Spleen (tissue), 11 donors: ENCODE data around the gene CMIP. TPM values are rescaled to one million over a fixed set of nuclear protein-coding genes. Genes with fewer than 3 reads are reported as not detected.
A peak's percentile ranks its signal among the peaks of the same experiment; 100 is the strongest.

Experiments used
- DNase-seq: peaks from one replicate; pipeline ENCODE4 v3.0.0-alpha.2; 2020
- H3K27ac ChIP-seq, 8 donors: fragments of 200-600 bp; sonication (generic) in 7 of 8; 1 replicate in 4 of 8; 2 replicates in 4 of 8; pipeline versions ENCODE4 v1.5.0 to v1.8.0; 2016 to 2021; ENCODE audit warnings: inconsistent platforms in 4 of 8, mild to moderate bottlenecking in 4 of 8, moderate library complexity in 1 of 8
- H3K27me3 ChIP-seq, 7 donors: fragments of 200-600 bp; sonication (generic) in 6 of 7; replicated peaks in 1 of 7; 1 replicate in 4 of 7; 2 replicates in 3 of 7; pipeline versions ENCODE4 v1.5.0 to v1.8.0; 2016 to 2021; ENCODE audit warnings: inconsistent platforms in 3 of 7, mild to moderate bottlenecking in 1 of 7
- H3K36me3 ChIP-seq, 6 donors: fragments of 200-600 bp; sonication (generic) in 5 of 6; 1 replicate in 4 of 6; 2 replicates in 2 of 6; pipeline versions ENCODE4 v1.5.0 to v1.8.0; 2016 to 2021; ENCODE audit warnings: inconsistent platforms in 2 of 6
- H3K4me1 ChIP-seq, 6 donors: fragments of 200-600 bp; sonication (generic) in 5 of 6; 1 replicate in 3 of 6; 2 replicates in 3 of 6; pipeline versions ENCODE4 v1.5.0 to v1.8.0; 2016 to 2021; ENCODE audit warnings: inconsistent platforms in 3 of 6
- H3K4me3 ChIP-seq, 8 donors: fragments of 200-600 bp; sonication (generic) in 7 of 8; 1 replicate in 4 of 8; 2 replicates in 4 of 8; pipeline versions ENCODE4 v1.5.0 to v1.8.0; 2016 to 2021; ENCODE audit warnings: inconsistent platforms in 4 of 8, mild to moderate bottlenecking in 4 of 8, moderate library complexity in 2 of 8
- H3K9me3 ChIP-seq, 8 donors: fragments of 200-600 bp; sonication (generic) in 7 of 8; 1 replicate in 4 of 8; 2 replicates in 4 of 8; pipeline versions ENCODE4 v1.5.0 to v1.8.0; 2016 to 2021; ENCODE audit warnings: inconsistent platforms in 4 of 8
- POLR2A ChIP-seq, 3 donors: fragments of 450-650 bp; IDR thresholded peaks; one replicate each; pipeline ENCODE4 v1.5.1; 2017; ENCODE audit warnings: antibody characterized with exemption in 3 of 3, mild to moderate bottlenecking in 1 of 3
- POLR2AphosphoS5 ChIP-seq, 3 donors: sonication (generic); formaldehyde crosslinking; IDR thresholded peaks; one replicate each; pipeline ENCODE4 v1.5.1; 2017; ENCODE audit warnings: antibody characterized with exemption in 3 of 3
- WGBS, 5 donors: extraction: QIAGEN DNeasy Blood & Tissue Kit in 3 of 5; methylation state at CpG; one replicate each; pipeline versions ENCODE4 v1.1.5 to v1.1.7; 2013 to 2018; 5-methylcytosine and 5-hydroxymethylcytosine counted together
- intact Hi-C: fragments of 100-400 bp; cut with DNase I; formaldehyde crosslinking; loops from one replicate; pipeline ENCODE4 v1.15.0; 2023; ENCODE audit warnings: low total_unique reads
- polyA plus RNA-seq, 3 donors: library from polyadenylated mRNA; stranded (reverse); fragments of 200-250 nt; gene quantifications; one replicate each; pipeline ENCODE4 v1.2.1, GENCODE V29; 2013
- total RNA-seq, 7 donors: library from RNA; depleted of rRNA in 3 of 7; stranded (reverse); fragments of >200 nt in 3 of 7; fragmentation: NEBNext Ultra II Directional in 4 of 7; extraction: Animal tissue kit (Norgen Biotek cat#: 25700) in 4 of 7; gene quantifications; one replicate each; pipeline versions ENCODE4 v1.1.0 to v1.2.1, GENCODE V29; 2016 to 2021
- TF ChIP-seq, protein P1 (sequence below), 11 experiments: fragments of 200-600 bp in 7 of 11; fragments of 450-650 bp in 4 of 11; sonication (generic) in 4 of 11; IDR thresholded peaks in 8 of 11; conservative IDR thresholded peaks in 3 of 11; 1 replicate in 7 of 11; 2 replicates in 4 of 11; pipeline versions ENCODE4 v1.4.0 to v1.8.0; 2016 to 2021; ENCODE audit warnings: antibody characterized with exemption in 11 of 11, inconsistent platforms in 4 of 11, mild to moderate bottlenecking in 1 of 11
- donor health status: healthy with polysubstance abuse.
- donor health status: DM: no; HTN: no; CAD: no; lungs with moderate emphysema.
- donor health status: DM: no; HTN: no; CAD: no.
- donor health status: Bipolar disorder and iron deficiency.
- donor health status: healthy.
- donor health status: DM: no; HTN: no; CAD: no.
- donor health status: DM: yes; HTN: yes; CAD: no.

CMIP gene
- total and polyA plus RNA-seq, 10 donors = 6.0 to 107 (median 63.6) TPM

GRCh38 chr16:81510016-81510415 is 65.4 kb downstream of the CMIP start:
- Histone ChIP-seq H3K27me3 (no peaks in the 10 kb centered on the region), H3K36me3 (peaks cover 0 to 7% (median 0%) of the 10 kb centered on the region in 6 donors), H3K4me3 (no peak overlapping the region), H3K27ac (no peak overlapping the region), H3K9me3 (no peaks in the 10 kb centered on the region), H3K4me1 (peaks cover 16 to 85% (median 63%) of the 10 kb centered on the region in 6 donors)
- TF ChIP-seq POLR2AphosphoS5 (IDR thresholded peaks at IDR 0.05) = no peak
- TF ChIP-seq POLR2A (IDR thresholded peaks at IDR 0.05) = no peak
- TF ChIP-seq, protein P1, sequence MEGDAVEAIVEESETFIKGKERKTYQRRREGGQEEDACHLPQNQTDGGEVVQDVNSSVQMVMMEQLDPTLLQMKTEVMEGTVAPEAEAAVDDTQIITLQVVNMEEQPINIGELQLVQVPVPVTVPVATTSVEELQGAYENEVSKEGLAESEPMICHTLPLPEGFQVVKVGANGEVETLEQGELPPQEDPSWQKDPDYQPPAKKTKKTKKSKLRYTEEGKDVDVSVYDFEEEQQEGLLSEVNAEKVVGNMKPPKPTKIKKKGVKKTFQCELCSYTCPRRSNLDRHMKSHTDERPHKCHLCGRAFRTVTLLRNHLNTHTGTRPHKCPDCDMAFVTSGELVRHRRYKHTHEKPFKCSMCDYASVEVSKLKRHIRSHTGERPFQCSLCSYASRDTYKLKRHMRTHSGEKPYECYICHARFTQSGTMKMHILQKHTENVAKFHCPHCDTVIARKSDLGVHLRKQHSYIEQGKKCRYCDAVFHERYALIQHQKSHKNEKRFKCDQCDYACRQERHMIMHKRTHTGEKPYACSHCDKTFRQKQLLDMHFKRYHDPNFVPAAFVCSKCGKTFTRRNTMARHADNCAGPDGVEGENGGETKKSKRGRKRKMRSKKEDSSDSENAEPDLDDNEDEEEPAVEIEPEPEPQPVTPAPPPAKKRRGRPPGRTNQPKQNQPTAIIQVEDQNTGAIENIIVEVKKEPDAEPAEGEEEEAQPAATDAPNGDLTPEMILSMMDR (IDR thresholded peaks at IDR 0.05 in 8 of 11, conservative IDR thresholded peaks at IDR 0.05 in 3 of 11) = no peak
- intact Hi-C loops = loop anchor here (10.0 kb wide), 1 partner anchor 45 kb away; no protein-coding TSS in a partner anchor
- 81 to 98% (median 86%) methylated on average over 7 to 10 of the region's 10 CpGs for WGBS, 5 donors
- peak; percentile 54 for DNase-seq

DNA sequence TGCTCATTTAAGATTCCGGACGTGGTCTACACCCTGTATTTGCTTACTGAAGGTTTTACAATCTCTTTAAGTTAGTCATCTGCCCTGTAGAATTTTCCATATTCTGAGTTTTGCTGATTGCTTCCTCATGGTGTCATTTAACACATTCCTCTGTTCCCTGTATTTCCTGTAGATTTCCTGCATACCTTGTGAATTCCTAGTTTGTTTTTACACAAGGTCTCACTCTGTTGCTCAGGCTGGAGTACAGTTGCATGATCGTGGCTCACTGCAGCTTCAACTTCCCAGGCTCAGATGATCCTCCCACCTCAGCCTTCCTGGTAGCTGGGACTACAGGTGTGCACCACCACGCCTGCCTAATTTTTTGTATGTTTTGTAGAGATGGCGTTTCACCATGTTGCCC is 66.8 kb downstream of the CMIP start:
- H3K27me3 ChIP-seq = no peaks in the 10 kb centered on the region
- H3K27ac ChIP-seq = no peak overlapping the region
- H3K4me3 ChIP-seq = no peak overlapping the region
- H3K36me3 ChIP-seq = peaks cover 0 to 15% (median 0%) of the 10 kb centered on the region in 6 donors
- H3K9me3 ChIP-seq = no peaks in the 10 kb centered on the region
- 92 to 95% (median 94%) methylated on average over 5 of the region's 5 CpGs for WGBS, 5 donors
- DNase-seq = no peak
- intact Hi-C loops = loop anchor here (10.0 kb wide), 1 partner anchor 47 kb away; no protein-coding TSS in a partner anchor
- peaks cover 14 to 84% (median 53%) of the 10 kb centered on the region in 6 donors for H3K4me1 ChIP-seq
- TF ChIP-seq POLR2A (IDR thresholded peaks at IDR 0.05) (no peak), POLR2AphosphoS5 (IDR thresholded peaks at IDR 0.05) (no peak)
- TF ChIP-seq, protein P1 (IDR thresholded peaks at IDR 0.05 in 8 of 11, conservative IDR thresholded peaks at IDR 0.05 in 3 of 11) = no peak

DNA sequence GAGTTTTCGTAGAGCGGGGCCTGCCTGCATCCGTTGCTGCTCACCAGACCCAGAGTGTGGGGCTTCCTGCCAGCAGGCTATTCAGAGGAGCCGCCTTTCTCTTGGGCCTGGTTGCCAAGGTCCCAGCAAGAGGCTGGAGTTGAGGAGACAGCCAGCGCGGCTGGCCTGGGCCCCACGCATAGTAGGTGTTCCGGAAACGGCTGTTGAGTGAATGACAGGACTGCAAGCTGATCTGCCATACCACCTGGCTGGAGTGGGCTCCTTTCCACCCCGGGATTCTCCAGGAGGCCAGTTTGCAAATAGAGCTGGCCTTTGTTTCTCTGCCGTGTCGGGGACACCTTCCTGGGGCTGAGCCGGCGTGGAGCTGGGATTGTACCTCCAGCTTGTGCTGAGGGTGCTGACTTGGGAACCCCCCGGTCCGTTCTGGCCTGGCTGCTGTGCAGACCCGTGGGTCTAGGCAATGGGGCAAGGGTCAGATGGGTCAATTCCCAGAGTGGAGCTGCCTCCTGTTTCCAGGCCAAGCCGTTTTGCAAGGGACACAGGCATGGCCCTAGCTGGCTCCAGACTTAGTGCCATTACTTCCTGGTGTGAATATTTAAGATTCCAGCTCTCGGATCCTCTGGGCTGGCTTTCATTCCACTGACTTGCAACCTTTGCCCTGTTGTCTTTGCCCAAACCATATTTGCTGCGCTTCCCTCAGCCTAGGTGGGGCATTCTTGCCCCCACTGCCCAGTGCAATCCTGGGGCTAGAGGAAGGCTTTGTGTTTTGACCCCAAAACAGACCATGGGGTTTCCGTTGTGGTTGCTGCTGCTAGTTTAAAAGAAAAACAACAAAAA is 68.8 kb downstream of the CMIP start:
- H3K9me3 ChIP-seq = no peaks in the 10 kb centered on the region
- H3K27me3 ChIP-seq = no peaks in the 10 kb centered on the region
- TF ChIP-seq, protein P1 (IDR thresholded peaks at IDR 0.05 in 8 of 11, conservative IDR thresholded peaks at IDR 0.05 in 3 of 11) = no peak
- TF ChIP-seq POLR2AphosphoS5 (IDR thresholded peaks at IDR 0.05) (peak in 2 of 3 donors; percentile 44 to 57), POLR2A (IDR thresholded peaks at IDR 0.05) (no peak)
- H3K27ac ChIP-seq = peak overlapping the region in 7 of 8 donors; percentile 33 to 67 (median 61)
- WGBS, 5 donors = 39 to 54% (median 48%) methylated on average over 15 to 21 of the region's 21 CpGs
- H3K4me3 ChIP-seq = peak overlapping the region in 1 of 8 donors; percentile 11
- intact Hi-C loops = loop anchor here (10.0 kb wide), 1 partner anchor 49 kb away; no protein-coding TSS in a partner anchor
- peaks cover 0 to 36% (median 0%) of the 10 kb centered on the region in 6 donors for H3K36me3 ChIP-seq
- peaks cover 14 to 78% (median 47%) of the 10 kb centered on the region in 6 donors for H3K4me1 ChIP-seq
- peak; percentile 82 for DNase-seq

- H3K27ac ChIP-seq = peak overlapping the region in 6 of 8 donors; percentile 35 to 67 (median 62)
- peak; percentile 82 for DNase-seq
- H3K9me3 ChIP-seq = no peaks in the 10 kb centered on the region
These were observed 69.5 kb downstream of the CMIP start for GRCh38 chr16:81514041-81514559.

More at GRCh38 chr16:81514041-81514559, 69.5 kb downstream of the CMIP start:
- intact Hi-C loops = loop anchor here (10.0 kb wide), 1 partner anchor 49 kb away; no protein-coding TSS in a partner anchor
- H3K36me3 ChIP-seq = peaks cover 0 to 36% (median 0%) of the 10 kb centered on the region in 6 donors
- TF ChIP-seq, protein P1 (IDR thresholded peaks at IDR 0.05 in 8 of 11, conservative IDR thresholded peaks at IDR 0.05 in 3 of 11) = no peak
- TF ChIP-seq POLR2A (IDR thresholded peaks at IDR 0.05) (no peak), POLR2AphosphoS5 (IDR thresholded peaks at IDR 0.05) (peak in 1 of 3 donors; percentile 37)
- peak overlapping the region in 1 of 8 donors; percentile 11 for H3K4me3 ChIP-seq
- 46 to 59% (median 49%) methylated on average over 7 of the region's 7 CpGs for WGBS, 5 donors
- H3K4me1 ChIP-seq = peaks cover 14 to 80% (median 47%) of the 10 kb centered on the region in 6 donors
- no peaks in the 10 kb centered on the region for H3K27me3 ChIP-seq
